HG03064 (cell line): Measurements from ENCODE around the gene OTUD3.
"Not testable (repeated sequence)": the region's sequence is repeated elsewhere in the genome, so short reads cannot be mapped to it uniquely, and the experiment has no call there.

Experiments
- ATAC-seq: cut with Tn5 transposase; IDR thresholded peaks from one replicate; pipeline ENCODE4 v1.9.1; 2021; ENCODE audit warnings: low read depth; ENCODE audit not compliant: unreplicated experiment

The OTUD3 gene

GRCh38 chr1:19882111-19883071 is at the start of gene OTUD3:
OTUD3 (plus strand) TSS chr1:19882395; CDS start chr1:19882514, 119 bp downstream.
- ATAC-seq = peak; percentile 85

GRCh38 chr1:19835578-19835977 is 46.6 kb upstream of the OTUD3 start:
- no peak for ATAC-seq

GRCh38 chr1:19837866-19838265 is 44.3 kb upstream of the OTUD3 start:
- no peak for ATAC-seq

- ATAC-seq = no peak
Observed at GRCh38 chr1:19840228-19840627, 42.0 kb upstream of the OTUD3 start.

- ATAC-seq = no peak
Observed at GRCh38 chr1:19844731-19845495, 37.3 kb upstream of the OTUD3 start.

- no peak for ATAC-seq
Observed at GRCh38 chr1:19845555-19845954, 36.6 kb upstream of the OTUD3 start.

GRCh38 chr1:19846338-19846737 is 35.9 kb upstream of the OTUD3 start:
- ATAC-seq = no peak

- not testable (repeated sequence) for ATAC-seq
Observed at GRCh38 chr1:19847334-19847733, 34.9 kb upstream of the OTUD3 start.

GRCh38 chr1:19849307-19849706 is 32.9 kb upstream of the OTUD3 start:
- ATAC-seq = not testable (repeated sequence)

- no peak for ATAC-seq
Observed at GRCh38 chr1:19850214-19850613, 32.0 kb upstream of the OTUD3 start.

- no peak for ATAC-seq
Observed at GRCh38 chr1:19852036-19852435, 30.2 kb upstream of the OTUD3 start.

GRCh38 chr1:19854866-19855265 is 27.3 kb upstream of the OTUD3 start:
- ATAC-seq = no peak

- no peak for ATAC-seq
Observed at GRCh38 chr1:19858893-19859292, 23.3 kb upstream of the OTUD3 start.

- ATAC-seq = no peak
Observed at GRCh38 chr1:19859876-19860275, 22.3 kb upstream of the OTUD3 start.

- no peak for ATAC-seq
Observed at GRCh38 chr1:19860418-19860817, 21.8 kb upstream of the OTUD3 start.

GRCh38 chr1:19861034-19861433 is 21.2 kb upstream of the OTUD3 start:
- no peak for ATAC-seq

GRCh38 chr1:19861842-19862530 is 20.2 kb upstream of the OTUD3 start:
- ATAC-seq = no peak

- no peak for ATAC-seq
Observed at GRCh38 chr1:19862944-19863343, 19.3 kb upstream of the OTUD3 start.

- no peak for ATAC-seq
Observed at GRCh38 chr1:19864570-19865160, 17.5 kb upstream of the OTUD3 start.

GRCh38 chr1:19866029-19866428 is 16.2 kb upstream of the OTUD3 start:
- no peak for ATAC-seq

GRCh38 chr1:19866758-19867157 is 15.4 kb upstream of the OTUD3 start:
- ATAC-seq = no peak
